Activated B cell treated with CpG ODN at 0.5 μM for 24 hours (primary cell): ENCODE measurements around the gene GLI3. TPM values are rescaled to one million over a fixed set of nuclear protein-coding genes. Genes with fewer than 3 reads are reported as not detected.

Experiments used
- ATAC-seq: fragments of 200-7000 bp; cut with Tn5 transposase; one replicate; pipeline ENCODE4 v1.10.0; 2021; ENCODE audit warnings: low read depth, mild to moderate bottlenecking, moderate library complexity
- CTCF ChIA-PET: fragments of 350-600 bp; sonication (Branson Sonifier 250); formaldehyde crosslinking; loops from one replicate; lab custom pipeline; 2021; ENCODE audit warnings: antibody characterized with exemption; lab: Charles Lee
- POLR2A ChIA-PET: fragments of 350-600 bp; sonication (Branson Sonifier 250); formaldehyde crosslinking; loops from one replicate; lab custom pipeline; 2021; ENCODE audit warnings: antibody characterized with exemption; lab: Charles Lee
- DNase-seq: peaks from one replicate; pipeline ENCODE4 v3.0.0; 2022
- H3K27ac Mint-ChIP-seq: one replicate; pipeline ENCODE4 v1.8.0; 2020; ENCODE audit warnings: mixed read lengths
- H3K27me3 Mint-ChIP-seq: one replicate; pipeline ENCODE4 v1.8.0; 2021; ENCODE audit warnings: mixed read lengths
- H3K36me3 Mint-ChIP-seq: one replicate; pipeline ENCODE4 v1.8.0; 2021; ENCODE audit warnings: low read depth, mixed read lengths
- H3K4me1 Mint-ChIP-seq: one replicate; pipeline ENCODE4 v1.8.0; 2021; ENCODE audit warnings: mixed read lengths
- H3K4me3 Mint-ChIP-seq: one replicate; pipeline ENCODE4 v1.8.0; 2020; ENCODE audit warnings: mild to moderate bottlenecking, mixed read lengths
- H3K9me3 Mint-ChIP-seq: one replicate; pipeline ENCODE4 v1.8.0; 2020; ENCODE audit warnings: mixed read lengths
- intact Hi-C: fragments of 100-400 bp; cut with micrococcal nuclease; formaldehyde crosslinking; loops from one replicate; pipeline ENCODE4 v1.15.1; 2024
- total RNA-seq: library from RNA; stranded (reverse); gene quantifications from 2 replicates; pipeline ENCODE4 v1.2.3, GENCODE V29; 2022
- TF ChIP-seq, protein P1 (sequence below): fragments of 200-600 bp; IDR thresholded peaks from one replicate; pipeline ENCODE4 v1.8.0; 2022; ENCODE audit warnings: antibody characterized with exemption, mild to moderate bottlenecking

Gene GLI3
- total RNA-seq, 1 donor from 2014 or later: not detected

DNA sequence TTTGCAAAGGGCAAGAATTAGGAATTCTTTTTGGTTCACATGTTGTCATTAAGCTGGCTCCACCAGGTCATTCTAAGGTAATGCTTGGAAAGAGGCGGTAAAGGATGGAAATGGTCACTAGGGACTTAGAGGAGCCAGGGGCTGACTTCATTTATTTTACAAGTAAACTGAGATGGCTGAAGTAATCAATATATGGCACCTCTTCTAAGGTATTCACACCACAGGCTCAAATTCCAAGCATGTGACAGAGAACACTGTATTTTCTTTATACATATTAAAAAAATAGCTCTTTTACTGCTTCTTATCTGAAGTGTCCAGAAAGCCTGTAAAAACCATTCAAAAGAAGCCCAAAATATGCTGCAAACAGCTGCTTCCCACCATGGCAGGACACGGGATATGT, 239.0 kb downstream of the GLI3 start:
- ATAC-seq: no peak

DNA sequence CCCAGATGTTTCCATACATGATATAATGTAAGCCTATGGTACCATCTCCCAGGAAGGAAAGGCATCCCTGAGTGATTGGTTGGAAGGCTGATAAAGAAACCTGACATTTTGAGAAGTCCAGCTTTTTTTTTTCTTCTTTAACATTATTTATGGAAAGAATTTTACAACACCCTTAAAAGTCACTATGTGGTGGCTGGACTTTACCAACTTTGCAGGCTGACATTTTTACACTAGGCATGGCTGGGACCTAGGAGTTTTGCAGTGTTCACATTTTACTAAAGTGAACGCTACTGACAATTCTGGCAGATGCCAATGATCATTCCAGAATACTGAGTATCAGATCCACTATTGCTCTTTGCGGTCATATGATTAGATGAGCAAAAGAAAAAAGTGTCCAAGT, 239.9 kb downstream of the GLI3 start:
- no peak overlapping the region for H3K4me3 Mint-ChIP-seq
- no peaks in the 10 kb centered on the region for H3K4me1 Mint-ChIP-seq
- peaks cover 15% of the 10 kb centered on the region for H3K27me3 Mint-ChIP-seq
- intact Hi-C loops: no loop called here
- DNase-seq (no peak), ATAC-seq (no peak)
- POLR2A ChIA-PET: no interaction called here
- CTCF ChIA-PET: no interaction called here
- H3K27ac Mint-ChIP-seq: no peak overlapping the region
- no peaks in the 10 kb centered on the region for H3K9me3 Mint-ChIP-seq
- TF ChIP-seq, protein P1, sequence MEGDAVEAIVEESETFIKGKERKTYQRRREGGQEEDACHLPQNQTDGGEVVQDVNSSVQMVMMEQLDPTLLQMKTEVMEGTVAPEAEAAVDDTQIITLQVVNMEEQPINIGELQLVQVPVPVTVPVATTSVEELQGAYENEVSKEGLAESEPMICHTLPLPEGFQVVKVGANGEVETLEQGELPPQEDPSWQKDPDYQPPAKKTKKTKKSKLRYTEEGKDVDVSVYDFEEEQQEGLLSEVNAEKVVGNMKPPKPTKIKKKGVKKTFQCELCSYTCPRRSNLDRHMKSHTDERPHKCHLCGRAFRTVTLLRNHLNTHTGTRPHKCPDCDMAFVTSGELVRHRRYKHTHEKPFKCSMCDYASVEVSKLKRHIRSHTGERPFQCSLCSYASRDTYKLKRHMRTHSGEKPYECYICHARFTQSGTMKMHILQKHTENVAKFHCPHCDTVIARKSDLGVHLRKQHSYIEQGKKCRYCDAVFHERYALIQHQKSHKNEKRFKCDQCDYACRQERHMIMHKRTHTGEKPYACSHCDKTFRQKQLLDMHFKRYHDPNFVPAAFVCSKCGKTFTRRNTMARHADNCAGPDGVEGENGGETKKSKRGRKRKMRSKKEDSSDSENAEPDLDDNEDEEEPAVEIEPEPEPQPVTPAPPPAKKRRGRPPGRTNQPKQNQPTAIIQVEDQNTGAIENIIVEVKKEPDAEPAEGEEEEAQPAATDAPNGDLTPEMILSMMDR: no peak
- H3K36me3 Mint-ChIP-seq: no peaks in the 10 kb centered on the region

More for the DNA sequence above, 239.0 kb downstream of the GLI3 start:
- peaks cover 15% of the 10 kb centered on the region for H3K27me3 Mint-ChIP-seq
- no peak overlapping the region for H3K27ac Mint-ChIP-seq
- no peaks in the 10 kb centered on the region for H3K4me1 Mint-ChIP-seq
- no peaks in the 10 kb centered on the region for H3K36me3 Mint-ChIP-seq
- CTCF ChIA-PET: no interaction called here
- no peaks in the 10 kb centered on the region for H3K9me3 Mint-ChIP-seq
- DNase-seq: no peak
- POLR2A ChIA-PET: no interaction called here
- TF ChIP-seq, protein P1: no peak
- intact Hi-C loops: no loop called here
- no peak overlapping the region for H3K4me3 Mint-ChIP-seq

DNA sequence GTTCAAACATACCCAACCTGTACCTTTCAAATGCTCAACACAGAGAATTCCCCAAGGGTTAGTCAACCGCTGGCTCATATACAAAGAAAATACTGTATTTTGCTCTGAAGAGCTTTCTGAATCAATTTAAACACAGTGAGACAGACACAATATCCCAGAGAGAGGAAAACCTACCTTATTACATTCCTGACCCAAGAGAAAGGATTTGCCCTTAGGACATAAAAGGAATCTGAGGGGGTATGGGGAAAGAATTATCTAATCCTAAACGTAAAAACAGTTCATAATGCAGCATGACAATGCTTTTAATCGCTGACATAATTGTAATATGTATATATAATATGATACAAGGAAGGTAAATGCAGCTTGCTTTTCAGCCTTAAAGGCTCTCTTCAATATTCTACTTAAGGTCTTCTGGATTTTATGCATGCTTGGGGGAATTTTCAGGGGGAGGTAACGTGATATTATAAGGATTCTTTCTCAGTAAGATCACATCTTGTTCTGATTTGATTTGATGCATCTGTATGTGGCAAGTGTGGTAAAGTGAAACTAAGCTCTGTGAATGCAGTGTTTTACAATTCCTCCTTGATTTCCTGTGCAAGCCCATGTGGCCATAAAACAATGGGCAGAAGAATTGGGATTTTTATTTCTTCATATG, 240.5 kb downstream of the GLI3 start:
- ATAC-seq (no peak), DNase-seq (no peak)
- POLR2A ChIA-PET: no interaction called here
- intact Hi-C loops: no loop called here
- Mint-ChIP-seq H3K27me3 (peaks cover 15% of the 10 kb centered on the region), H3K27ac (no peak overlapping the region), H3K9me3 (no peaks in the 10 kb centered on the region), H3K4me3 (no peak overlapping the region), H3K36me3 (no peaks in the 10 kb centered on the region), H3K4me1 (no peaks in the 10 kb centered on the region)
- CTCF ChIA-PET: no interaction called here
- TF ChIP-seq, protein P1: no peak

DNA sequence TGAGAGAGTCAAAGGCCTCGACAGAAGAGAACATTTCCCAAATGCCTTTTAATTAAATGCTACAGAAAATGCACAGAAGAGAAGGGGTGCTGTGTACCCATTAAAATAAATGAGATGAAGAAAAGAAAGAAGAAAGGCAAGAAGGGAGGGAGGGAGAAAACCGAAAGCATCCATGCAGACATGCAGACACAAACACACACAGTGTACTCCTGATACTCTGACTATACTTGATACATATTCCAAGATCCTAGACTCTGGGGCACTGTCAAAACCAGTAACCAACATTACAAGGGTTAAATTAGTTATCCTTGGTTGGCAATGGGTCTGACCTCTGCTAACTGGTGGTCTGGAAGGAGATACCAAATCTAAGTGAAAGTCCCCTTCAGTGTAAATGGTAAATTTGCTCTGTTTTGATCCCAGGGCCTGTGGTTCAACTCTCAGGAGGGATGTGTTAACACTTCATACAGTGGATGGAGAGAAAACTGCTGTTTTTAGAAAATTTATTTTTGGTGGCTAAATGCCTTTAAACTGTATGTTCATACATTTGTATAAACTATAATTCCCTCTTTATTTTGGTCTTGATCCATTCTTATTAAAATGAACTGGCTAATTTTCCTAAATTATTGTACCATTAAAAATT, 241.3 kb downstream of the GLI3 start:
- H3K27me3 Mint-ChIP-seq: peaks cover 15% of the 10 kb centered on the region
- intact Hi-C loops: no loop called here
- H3K36me3 Mint-ChIP-seq: no peaks in the 10 kb centered on the region
- no peak overlapping the region for H3K27ac Mint-ChIP-seq
- no peaks in the 10 kb centered on the region for H3K9me3 Mint-ChIP-seq
- H3K4me1 Mint-ChIP-seq: no peaks in the 10 kb centered on the region
- DNase-seq (no peak), ATAC-seq (no peak)
- TF ChIP-seq, protein P1: no peak
- ChIA-PET POLR2A (no interaction called here), CTCF (no interaction called here)
- H3K4me3 Mint-ChIP-seq: no peak overlapping the region

DNA sequence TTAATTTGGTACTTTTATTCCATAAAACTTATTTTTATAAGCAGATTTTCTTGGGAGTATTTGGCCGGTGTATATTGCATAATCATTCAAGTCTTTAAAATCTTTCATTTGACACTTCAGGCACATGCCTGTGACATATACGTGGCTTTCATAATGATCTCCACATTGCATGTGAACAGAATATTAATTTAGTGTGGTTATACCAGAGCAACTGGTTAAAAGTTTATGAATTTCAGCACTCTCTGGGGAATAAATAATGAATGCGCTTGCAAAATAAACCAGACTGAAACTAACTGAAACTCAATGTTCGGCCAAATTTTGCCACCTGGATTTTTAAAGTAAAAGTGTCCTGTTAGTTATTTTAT, 242.3 kb downstream of the GLI3 start:
- TF ChIP-seq, protein P1: no peak
- CTCF ChIA-PET: no interaction called here
- POLR2A ChIA-PET: no interaction called here
- DNase-seq (no peak), ATAC-seq (no peak)
- H3K27ac Mint-ChIP-seq: no peak overlapping the region
- H3K4me3 Mint-ChIP-seq: no peak overlapping the region
- peaks cover 12% of the 10 kb centered on the region for H3K27me3 Mint-ChIP-seq
- H3K36me3 Mint-ChIP-seq: no peaks in the 10 kb centered on the region
- H3K9me3 Mint-ChIP-seq: no peaks in the 10 kb centered on the region
- intact Hi-C loops: no loop called here
- H3K4me1 Mint-ChIP-seq: no peaks in the 10 kb centered on the region
